Spleen (tissue), 7 donors: ENCODE data around the gene HORMAD1.

Source experiments
- POLR2A ChIP-seq, 3 donors: fragments of 450-650 bp; IDR thresholded peaks; one replicate each; pipeline ENCODE4 v1.5.1; 2017; ENCODE audit warnings: antibody characterized with exemption in 3 of 3, mild to moderate bottlenecking in 1 of 3
- TF ChIP-seq, protein P1 (sequence below), 11 experiments: fragments of 200-600 bp in 7 of 11; fragments of 450-650 bp in 4 of 11; sonication (generic) in 4 of 11; IDR thresholded peaks in 8 of 11; conservative IDR thresholded peaks in 3 of 11; 1 replicate in 7 of 11; 2 replicates in 4 of 11; pipeline versions ENCODE4 v1.4.0 to v1.8.0; 2016 to 2021; ENCODE audit warnings: antibody characterized with exemption in 11 of 11, inconsistent platforms in 4 of 11, mild to moderate bottlenecking in 1 of 11
- donor health status: DM: no; HTN: no; CAD: no; lungs with moderate emphysema.
- donor health status: DM: no; HTN: no; CAD: no.
- donor health status: DM: no; HTN: no; CAD: no.

GRCh38 chr1:150695561-150695960, 25.1 kb downstream of the HORMAD1 start:
- TF ChIP-seq, protein P1, sequence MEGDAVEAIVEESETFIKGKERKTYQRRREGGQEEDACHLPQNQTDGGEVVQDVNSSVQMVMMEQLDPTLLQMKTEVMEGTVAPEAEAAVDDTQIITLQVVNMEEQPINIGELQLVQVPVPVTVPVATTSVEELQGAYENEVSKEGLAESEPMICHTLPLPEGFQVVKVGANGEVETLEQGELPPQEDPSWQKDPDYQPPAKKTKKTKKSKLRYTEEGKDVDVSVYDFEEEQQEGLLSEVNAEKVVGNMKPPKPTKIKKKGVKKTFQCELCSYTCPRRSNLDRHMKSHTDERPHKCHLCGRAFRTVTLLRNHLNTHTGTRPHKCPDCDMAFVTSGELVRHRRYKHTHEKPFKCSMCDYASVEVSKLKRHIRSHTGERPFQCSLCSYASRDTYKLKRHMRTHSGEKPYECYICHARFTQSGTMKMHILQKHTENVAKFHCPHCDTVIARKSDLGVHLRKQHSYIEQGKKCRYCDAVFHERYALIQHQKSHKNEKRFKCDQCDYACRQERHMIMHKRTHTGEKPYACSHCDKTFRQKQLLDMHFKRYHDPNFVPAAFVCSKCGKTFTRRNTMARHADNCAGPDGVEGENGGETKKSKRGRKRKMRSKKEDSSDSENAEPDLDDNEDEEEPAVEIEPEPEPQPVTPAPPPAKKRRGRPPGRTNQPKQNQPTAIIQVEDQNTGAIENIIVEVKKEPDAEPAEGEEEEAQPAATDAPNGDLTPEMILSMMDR (IDR thresholded peaks at IDR 0.05 in 8 of 11, conservative IDR thresholded peaks at IDR 0.05 in 3 of 11), result no peak
- no peak for TF ChIP-seq POLR2A (IDR thresholded peaks at IDR 0.05)
